Epidermal melanocyte (primary cell): ENCODE data around the gene CPNE1.
A peak's percentile ranks its signal among the peaks of the same experiment; 100 is the strongest.
"Not testable (repeated sequence)": the region's sequence is repeated elsewhere in the genome, so short reads cannot be mapped to it uniquely, and the experiment has no call there.

ENCODE experiments used
- DNase-seq: peaks from one replicate; pipeline ENCODE4 v3.0.0; 2011; ENCODE audit warnings: low spot score; ENCODE audit not compliant: insufficient read length

The CPNE1 gene

GRCh38 chr20:35698298-35699126, 33.8 kb upstream of the CPNE1 start:
- peak; percentile 30 for DNase-seq

- DNase-seq = no peak
Measured at GRCh38 chr20:35697696-35698297, 33.1 kb upstream of the CPNE1 start.

- DNase-seq = no peak
Measured at GRCh38 chr20:35695978-35696377, 31.3 kb upstream of the CPNE1 start.

GRCh38 chr20:35695245-35695749, 30.6 kb upstream of the CPNE1 start:
- no peak for DNase-seq

GRCh38 chr20:35690265-35690664, 25.6 kb upstream of the CPNE1 start:
- no peak for DNase-seq

- not testable (repeated sequence) for DNase-seq
Measured at GRCh38 chr20:35686872-35687271, 22.2 kb upstream of the CPNE1 start.

- not testable (repeated sequence) for DNase-seq
Measured at GRCh38 chr20:35685368-35685767, 20.7 kb upstream of the CPNE1 start.

- DNase-seq = no peak
Measured at GRCh38 chr20:35681960-35682359, 17.3 kb upstream of the CPNE1 start.

- no peak for DNase-seq
Measured at GRCh38 chr20:35680452-35681183, 15.9 kb upstream of the CPNE1 start.

GRCh38 chr20:35674921-35675320, 10.2 kb upstream of the CPNE1 start:
- no peak for DNase-seq

GRCh38 chr20:35673884-35674283, 9.2 kb upstream of the CPNE1 start:
- no peak for DNase-seq

- DNase-seq = no peak
Measured at GRCh38 chr20:35669681-35670080, 5.0 kb upstream of the CPNE1 start.

- no peak for DNase-seq
Measured at GRCh38 chr20:35669221-35669620, 4.5 kb upstream of the CPNE1 start.

GRCh38 chr20:35665949-35666288, 1.2 kb upstream of the CPNE1 start:
- DNase-seq = no peak

GRCh38 chr20:35663516-35664465, 909 bp downstream of the CPNE1 start:
- DNase-seq = no peak

- DNase-seq = no peak
Measured at GRCh38 chr20:35662551-35662950, 2.1 kb downstream of the CPNE1 start.

- no peak for DNase-seq
Measured at GRCh38 chr20:35661908-35662307, 2.8 kb downstream of the CPNE1 start.

- no peak for DNase-seq
Measured at GRCh38 chr20:35661053-35661452, 3.6 kb downstream of the CPNE1 start.

- DNase-seq = no peak
Measured at GRCh38 chr20:35660122-35660937, 4.4 kb downstream of the CPNE1 start.

GRCh38 chr20:35657271-35657670, 7.4 kb downstream of the CPNE1 start:
- DNase-seq = no peak
